ENCODE data around the gene ANGEL1.

The ANGEL1 gene

GRCh38 chr14:76774821-76775694 lies 37.6 kb downstream of the ANGEL1 start:
- TF ChIP-seq, protein P1, sequence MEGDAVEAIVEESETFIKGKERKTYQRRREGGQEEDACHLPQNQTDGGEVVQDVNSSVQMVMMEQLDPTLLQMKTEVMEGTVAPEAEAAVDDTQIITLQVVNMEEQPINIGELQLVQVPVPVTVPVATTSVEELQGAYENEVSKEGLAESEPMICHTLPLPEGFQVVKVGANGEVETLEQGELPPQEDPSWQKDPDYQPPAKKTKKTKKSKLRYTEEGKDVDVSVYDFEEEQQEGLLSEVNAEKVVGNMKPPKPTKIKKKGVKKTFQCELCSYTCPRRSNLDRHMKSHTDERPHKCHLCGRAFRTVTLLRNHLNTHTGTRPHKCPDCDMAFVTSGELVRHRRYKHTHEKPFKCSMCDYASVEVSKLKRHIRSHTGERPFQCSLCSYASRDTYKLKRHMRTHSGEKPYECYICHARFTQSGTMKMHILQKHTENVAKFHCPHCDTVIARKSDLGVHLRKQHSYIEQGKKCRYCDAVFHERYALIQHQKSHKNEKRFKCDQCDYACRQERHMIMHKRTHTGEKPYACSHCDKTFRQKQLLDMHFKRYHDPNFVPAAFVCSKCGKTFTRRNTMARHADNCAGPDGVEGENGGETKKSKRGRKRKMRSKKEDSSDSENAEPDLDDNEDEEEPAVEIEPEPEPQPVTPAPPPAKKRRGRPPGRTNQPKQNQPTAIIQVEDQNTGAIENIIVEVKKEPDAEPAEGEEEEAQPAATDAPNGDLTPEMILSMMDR (conservative IDR thresholded peaks at IDR 0.05; ENCODE audit: low read depth, low read length), result no peak
- no peak overlapping the region for H3K4me3 ChIP-seq (ENCODE audit: low read length)
- no peak for DNase-seq (ENCODE audit: low read depth)

GRCh38 chr14:76773956-76774820 lies 38.5 kb downstream of the ANGEL1 start:
- no peak for DNase-seq (ENCODE audit: low read depth)
- TF ChIP-seq, protein P1 (conservative IDR thresholded peaks at IDR 0.05; ENCODE audit: low read depth, low read length), result no peak
- H3K4me3 ChIP-seq (ENCODE audit: low read length), result no peak overlapping the region

DNA sequence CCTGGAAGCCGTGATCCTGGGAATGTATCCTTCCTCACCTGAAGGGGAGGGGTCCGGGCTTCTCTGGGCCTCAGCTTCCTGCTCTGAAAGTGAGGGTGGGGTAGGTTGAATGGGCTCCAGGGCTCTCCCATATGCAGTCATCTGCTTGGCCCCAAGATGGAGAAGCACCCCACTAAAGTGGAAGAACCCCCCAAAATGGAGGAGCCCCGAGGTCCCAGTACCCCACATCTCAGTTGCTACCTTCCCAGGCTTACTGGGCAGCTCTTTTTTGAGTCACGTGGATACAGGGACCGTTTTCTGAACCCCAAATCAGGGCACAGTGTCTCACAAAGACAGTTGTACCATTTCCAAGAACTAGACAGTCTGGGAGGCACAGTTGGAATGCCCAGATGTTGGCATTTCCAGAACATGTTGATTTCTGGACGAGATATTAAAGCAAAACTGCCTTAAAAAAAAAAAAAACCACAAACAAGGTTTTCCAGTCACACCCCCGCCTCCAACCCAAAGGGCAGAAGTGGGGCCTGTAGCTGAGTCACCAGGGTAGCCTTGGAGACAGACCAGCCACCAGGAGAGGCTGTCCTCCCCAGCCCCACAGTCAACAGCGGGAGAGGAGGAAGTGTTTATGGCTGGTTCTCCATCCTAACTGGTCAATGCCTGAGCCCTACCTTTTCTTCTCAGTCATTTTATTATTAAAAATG lies 39.3 kb downstream of the ANGEL1 start:
- no peak overlapping the region for H3K4me3 ChIP-seq (ENCODE audit: low read length)
- TF ChIP-seq, protein P1 (conservative IDR thresholded peaks at IDR 0.05; ENCODE audit: low read depth, low read length), result peak; percentile 13
- peak; percentile 34 for DNase-seq (ENCODE audit: low read depth)

- H3K4me3 ChIP-seq (ENCODE audit: low read length), result no peak overlapping the region
- DNase-seq (ENCODE audit: low read depth), result no peak
- TF ChIP-seq, protein P1 (conservative IDR thresholded peaks at IDR 0.05; ENCODE audit: low read depth, low read length), result no peak
These were observed 40.1 kb downstream of the ANGEL1 start for GRCh38 chr14:76772300-76773187.

DNA sequence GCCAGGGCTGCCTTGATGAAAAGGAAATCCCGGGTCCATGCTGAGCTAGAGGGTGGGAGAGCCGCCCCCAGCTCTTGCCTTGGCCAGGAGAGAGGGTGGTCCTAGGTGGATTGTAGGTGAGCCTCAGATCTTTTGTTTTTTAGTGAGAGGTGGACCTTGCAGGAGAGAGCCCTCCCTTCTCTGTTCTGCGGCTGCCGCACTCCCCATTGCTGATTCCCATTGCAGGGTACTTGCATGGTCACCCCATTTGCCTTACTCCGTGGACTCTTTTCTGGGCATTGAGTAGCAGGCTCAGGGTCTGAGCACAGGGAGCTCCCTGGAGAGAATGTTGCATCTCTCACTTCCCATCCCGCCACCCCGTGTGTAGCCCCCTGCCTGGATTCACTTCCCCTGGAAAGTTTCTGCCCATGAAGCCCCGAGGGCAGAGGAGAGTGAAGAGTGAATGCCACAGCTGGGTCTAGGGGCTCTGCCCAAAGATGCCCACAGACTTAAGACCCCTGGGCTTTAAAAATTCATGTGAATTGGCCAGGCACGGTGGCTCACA lies 41.2 kb downstream of the ANGEL1 start:
- TF ChIP-seq, protein P1 (conservative IDR thresholded peaks at IDR 0.05; ENCODE audit: low read depth, low read length), result no peak
- DNase-seq (ENCODE audit: low read depth), result no peak
- no peak overlapping the region for H3K4me3 ChIP-seq (ENCODE audit: low read length)
